T-helper 22 cell (primary cell): Measurements from ENCODE around the gene UBAC2.

Source experiments
- DNase-seq: peaks from one replicate; pipeline ENCODE4 v3.0.0-alpha.2; 2020; ENCODE audit warnings: low read depth

Gene UBAC2

DNA sequence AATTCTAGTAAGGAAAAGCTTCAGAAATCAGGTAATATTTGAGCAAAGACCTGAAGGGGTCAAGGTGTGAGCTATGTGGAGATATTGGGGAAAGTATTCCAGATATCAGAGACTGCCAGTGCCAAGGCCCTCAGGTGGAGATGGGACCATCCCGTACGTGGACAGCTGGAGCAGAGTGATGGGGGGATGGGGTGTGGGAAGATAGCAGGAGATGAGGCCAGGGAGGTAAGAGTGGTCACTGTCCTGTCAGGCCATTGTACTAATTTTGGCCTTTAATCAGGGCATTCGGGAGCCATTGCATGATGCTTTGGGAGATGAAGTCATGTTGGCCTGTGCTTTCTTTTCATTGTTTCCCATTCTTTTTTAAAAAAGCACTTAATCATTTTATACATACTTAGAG is 70.6 kb downstream of the UBAC2 start:
- no peak for DNase-seq

DNA sequence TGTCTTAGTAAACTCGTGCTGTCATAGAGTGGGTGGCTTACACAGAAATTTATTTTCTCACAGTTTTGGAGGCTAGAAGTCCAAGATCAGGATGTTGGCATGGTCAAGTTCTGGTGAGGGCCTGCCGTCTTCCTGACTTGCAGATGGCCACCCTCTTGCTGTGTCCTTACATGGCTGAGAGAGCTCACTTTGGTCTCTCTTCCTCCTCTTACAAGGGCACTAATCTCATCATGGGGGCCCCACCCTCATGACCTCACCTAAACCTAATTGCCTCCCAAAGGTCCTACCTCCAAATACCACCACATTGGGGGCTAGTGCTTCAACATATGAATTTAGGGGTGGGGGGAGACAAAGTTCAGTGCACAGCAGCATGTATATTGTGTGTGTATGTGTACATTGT is 71.8 kb downstream of the UBAC2 start:
- no peak for DNase-seq

DNA sequence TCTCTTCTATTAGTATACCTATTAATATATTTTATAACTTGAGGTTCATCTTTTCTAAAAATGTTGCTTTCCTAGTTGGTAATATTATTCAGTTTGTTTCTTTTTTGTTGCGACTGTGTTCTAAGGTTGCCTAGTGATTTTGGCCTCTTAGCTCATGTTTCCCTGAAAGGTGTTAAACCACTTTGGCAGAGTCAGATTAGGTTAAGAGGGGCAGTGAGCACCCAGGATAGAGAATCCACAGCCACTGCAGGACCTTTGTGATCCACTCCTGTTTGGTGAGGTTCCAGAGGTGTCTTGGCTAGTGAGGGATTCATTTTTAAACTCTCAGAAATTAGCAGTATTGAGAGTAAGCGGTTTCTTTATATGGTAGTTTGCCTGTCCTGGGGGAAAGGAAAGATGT is 72.5 kb downstream of the UBAC2 start:
- DNase-seq: no peak

DNA sequence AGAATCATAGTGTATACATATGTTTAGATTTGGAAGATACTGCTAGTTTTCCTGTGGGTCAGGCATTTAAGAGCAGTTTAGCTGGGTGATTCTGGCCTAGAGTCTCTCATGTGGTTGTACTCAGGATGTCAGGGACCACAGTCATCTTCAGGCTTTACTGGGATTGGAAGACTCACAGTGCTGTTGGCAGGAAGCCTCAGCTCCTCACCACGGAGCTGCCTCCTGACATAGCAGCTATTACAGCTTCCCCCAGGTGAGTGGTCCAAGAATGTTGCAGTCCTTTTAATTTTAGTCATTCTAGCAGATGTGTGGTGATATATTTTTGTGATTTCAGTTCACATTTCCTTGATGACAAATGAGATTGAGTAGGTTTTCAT is 74.4 kb downstream of the UBAC2 start:
- DNase-seq: peak; percentile 33

DNA sequence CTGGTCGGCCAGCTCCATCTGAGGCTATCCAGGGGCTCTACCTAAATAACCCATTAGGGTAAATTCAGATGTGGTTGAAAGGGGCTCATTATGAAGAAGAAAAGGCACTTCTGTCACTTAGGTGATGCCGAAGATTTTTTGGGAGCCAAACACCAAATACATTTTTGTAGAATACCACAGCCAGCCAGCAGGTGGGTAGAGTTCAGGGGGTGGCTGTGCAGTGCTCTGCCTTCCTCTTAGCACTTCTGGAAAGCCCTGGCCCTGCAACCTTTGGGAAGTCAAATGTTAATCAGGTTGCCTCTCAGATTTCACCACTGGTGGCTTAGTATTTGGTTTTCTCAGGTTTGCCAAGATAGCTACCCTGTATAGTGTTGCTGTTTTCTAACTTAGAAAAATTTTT is 76.1 kb downstream of the UBAC2 start:
- no peak for DNase-seq

DNA sequence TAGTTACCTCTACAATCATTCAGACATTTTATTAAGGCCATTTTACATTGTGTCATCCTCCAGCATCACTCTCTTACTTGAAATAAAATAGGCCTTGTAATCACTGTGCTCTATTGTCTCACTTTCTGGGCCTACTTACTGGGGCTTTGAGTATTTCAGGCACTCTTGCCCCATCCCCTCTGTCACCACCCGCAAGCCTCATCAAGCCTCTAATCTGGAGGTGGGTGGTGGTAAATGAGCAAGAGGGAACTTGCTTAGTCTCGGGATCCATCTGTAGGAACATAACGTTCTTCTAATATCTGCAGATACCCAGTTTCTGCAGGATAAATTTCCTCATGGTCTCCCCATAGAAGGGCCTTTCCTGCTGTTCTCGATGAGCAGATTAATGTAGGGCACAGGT is 77.0 kb downstream of the UBAC2 start:
- DNase-seq: no peak

DNA sequence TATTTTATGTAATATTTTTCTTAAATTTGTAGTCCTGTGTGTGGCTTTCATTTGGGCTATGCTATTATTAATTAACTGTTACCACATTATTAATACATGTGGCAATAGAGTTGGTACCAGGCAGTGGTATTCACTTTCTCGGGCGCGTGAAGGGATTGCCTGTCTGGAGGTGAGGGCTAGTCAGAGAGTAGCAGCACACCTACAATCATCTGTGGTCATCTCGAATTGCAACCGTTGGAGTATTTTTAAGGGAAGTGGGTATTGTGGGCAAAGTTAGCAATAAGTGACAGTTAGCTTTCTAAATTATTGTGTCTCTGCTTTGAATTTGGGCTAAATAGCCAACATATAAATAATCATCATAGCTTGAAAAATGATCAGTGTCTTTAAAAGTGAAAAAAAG is 77.5 kb downstream of the UBAC2 start:
- DNase-seq: no peak

DNA sequence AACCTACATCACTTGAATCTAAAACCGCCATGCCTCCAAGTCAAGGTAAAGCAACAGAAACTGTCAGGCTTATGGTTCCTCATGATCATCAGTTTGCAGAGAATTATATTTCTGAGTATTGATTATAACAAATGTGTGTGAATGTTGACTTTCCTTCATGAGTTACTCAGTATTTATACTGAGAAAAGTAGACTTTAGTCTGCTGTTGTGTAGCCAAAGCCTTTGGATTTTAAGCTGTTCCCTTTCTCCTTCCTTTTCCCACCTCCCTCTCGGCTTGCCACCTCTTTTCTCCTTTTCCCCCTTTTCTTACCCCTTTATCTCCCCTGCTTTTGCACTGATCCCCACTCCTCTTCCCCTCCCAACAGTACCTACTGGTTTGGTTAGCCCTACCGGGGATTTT is 78.2 kb downstream of the UBAC2 start:
- no peak for DNase-seq

DNA sequence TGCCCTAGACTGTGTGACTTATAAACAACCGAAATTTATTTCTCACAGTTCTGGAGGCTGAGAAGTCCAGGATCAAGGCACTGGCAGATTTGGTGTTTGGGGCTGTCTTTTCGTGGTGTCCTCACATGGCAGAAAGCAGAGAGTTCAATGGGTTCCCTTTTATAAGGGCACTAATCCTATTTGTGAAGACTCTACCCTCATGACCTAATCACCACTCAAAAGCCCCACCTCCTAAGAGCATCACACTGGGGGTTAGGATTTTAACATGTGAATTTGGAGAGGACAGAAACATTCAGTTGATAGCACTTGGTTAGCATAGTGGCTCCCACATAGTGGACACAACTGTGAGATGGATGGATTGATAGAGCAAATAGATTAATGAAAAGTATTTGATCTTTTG is 79.0 kb downstream of the UBAC2 start:
- no peak for DNase-seq

DNA sequence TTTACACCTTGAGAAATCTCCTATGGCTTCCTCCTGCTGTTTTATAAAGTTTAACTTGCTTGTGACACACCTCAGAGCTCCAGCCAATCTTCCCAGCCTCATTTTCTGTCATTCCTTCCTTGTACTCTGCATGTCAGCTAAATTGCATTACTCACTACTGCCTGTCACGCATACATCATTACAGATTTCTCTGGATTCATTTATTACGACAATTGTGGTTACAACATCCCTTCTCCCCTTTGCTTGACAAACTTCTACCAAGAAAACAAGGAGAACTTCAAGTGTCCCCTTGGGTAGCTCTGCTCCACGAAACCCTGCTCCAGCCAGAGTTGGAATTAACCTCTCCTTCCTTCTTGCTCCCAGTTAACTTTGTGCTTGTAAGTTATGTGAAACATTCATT is 79.5 kb downstream of the UBAC2 start:
- no peak for DNase-seq

DNA sequence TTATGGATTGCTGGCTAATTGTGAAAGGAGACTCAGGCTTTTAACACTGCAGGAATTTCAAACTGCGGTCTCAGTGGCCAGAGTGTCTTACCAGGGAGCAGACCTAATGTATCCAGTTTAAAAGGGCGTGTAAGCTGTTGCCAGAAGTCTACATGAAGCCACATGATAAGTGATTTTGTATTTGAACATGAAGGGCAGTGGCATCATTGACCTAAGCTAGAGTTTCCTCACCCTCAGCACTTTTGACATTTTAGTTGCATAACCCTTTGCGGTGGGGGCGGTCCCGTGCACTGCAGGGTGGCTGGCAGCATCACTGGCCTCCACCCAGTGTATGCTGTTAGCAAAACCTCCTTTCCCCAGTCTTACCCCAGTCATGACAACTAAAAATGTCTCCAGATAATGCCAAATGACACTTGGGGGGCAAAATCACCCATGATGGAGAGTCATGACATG is 81.2 kb downstream of the UBAC2 start:
- peak; percentile 37 for DNase-seq

DNA sequence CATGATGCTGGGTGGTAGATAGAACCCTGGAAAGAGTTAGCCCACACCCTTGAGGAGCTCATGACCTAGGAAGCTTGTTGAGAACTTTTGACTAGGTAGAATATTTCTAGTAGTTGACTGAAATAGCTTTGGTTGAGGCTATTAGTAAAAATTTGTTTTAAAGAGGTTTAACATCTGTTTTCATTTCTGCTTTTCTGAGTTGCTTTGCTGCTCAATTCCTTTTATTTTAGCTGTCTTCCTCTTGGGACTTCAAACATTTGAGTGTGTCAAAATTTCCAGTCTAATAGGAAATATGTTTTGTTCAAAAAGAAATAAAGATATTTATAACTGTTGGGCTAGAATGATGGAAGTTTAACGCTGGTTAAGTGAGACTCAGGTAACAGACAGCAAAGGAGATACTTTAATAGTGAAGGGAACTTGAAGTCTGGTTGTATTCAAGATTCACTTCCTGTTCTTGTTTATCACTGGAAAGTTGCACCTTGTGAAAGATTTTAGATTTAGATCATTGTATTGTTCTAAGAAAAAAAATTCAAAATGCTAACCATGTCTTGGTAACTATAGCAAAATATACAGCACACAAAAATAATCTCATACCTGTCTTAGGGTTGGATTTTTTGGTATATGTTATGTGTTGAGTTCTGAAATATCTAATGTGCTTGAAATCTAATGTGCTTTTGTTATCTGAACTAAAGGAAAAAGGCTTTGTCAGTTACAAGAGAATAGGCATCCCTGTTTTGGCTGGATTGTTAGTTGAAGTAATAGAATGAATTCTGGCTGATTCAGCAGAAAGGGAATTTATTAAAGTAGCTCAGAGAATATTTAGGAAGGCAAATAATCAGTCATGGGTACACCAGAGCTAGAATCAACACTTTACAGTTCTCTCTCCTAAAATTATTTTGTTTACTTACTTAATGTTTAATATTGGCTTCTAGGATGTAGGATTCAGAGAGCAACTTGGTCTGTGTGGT is 81.9 kb downstream of the UBAC2 start:
- DNase-seq: no peak

DNA sequence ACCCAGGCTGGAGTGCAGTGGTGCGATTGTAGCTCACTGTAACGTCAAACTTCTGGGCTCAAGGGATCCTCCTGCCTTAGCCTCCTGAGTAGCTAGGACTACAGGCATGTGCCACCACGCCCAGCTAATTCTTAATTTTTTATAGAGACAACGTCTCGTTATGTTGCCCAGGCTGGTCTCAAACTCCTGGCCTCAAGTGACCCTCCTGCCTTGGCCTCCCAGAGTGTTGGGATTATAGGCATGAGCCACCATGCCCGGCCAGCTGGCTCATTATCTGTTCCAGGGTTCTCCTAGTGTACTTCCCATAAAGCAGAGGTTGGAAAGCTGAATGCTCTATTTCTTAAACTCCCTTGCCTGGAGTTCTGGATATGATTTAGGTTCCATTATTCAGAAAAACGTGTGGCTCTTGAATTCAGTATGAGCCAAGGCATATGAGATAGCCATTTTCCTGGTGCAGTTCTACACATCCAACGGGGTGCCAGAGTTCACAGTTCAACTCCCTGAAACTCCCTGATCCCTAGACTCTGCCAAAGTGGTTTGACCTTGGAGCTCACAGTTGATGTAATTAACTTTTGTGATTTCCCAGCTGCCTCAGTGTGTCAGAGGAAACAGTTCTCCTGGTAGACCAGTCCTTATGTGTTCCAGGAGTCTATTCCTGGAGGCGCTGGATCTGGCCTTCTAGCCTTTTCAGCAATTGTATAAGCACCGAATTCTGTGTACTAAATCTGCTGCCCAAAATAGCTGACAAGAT is 85.0 kb downstream of the UBAC2 start:
- DNase-seq: no peak

DNA sequence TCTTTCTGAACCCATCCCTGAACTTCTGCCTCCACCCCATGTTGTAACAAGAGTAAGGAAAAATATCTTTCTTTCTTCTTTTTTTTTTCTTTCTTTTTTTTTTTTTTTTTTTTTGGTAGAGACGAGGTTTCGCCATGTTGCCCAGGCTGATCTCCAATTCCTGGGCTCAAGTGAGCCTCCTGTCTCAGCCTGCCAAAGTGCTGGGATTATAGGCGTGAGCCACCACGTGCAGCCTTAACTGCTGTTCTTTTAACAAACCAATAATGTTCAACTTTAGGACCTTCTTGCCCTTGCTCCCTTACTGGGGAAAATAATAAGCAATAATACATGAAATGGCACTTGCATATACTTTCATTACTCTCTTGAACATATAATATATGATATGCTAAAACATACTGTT is 86.9 kb downstream of the UBAC2 start:
- no peak for DNase-seq

DNA sequence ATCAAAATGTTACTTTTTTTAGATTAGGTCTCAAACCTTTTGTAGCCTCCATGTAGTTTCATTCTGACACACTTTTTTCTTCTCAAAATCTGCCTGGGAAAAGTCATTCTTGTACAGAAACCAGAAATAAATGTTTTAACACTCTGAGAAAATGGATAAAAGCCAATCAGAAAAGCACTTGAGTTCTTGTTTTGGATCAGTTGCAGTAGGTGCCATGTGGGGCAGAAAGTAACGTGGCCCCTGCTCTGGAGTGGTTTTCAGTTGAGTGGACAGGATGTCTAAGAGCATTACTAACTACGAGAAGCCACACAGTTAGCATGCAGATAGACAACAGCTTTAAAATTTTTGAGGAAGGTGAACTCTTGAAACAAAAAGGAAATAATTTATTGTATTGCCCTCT is 87.4 kb downstream of the UBAC2 start:
- DNase-seq: no peak

DNA sequence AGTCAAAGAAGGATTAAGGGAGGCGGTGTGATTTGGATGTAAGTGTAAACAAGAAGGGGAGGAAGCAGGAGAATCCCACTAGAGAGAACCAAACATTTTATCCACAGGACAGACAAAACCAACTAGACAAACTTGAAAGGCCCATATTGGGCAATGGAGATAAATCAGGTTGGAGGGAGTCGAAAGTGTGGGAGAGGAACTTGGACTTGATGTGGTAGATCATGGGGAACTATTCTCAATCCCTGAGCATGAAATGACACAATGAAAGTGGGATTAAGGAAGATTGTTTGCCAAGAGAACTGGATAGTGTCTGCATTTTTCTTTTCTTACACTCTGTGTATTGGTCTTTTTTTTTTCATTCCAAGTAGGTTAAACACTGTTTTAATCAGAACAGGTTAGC is 88.6 kb downstream of the UBAC2 start:
- no peak for DNase-seq

DNA sequence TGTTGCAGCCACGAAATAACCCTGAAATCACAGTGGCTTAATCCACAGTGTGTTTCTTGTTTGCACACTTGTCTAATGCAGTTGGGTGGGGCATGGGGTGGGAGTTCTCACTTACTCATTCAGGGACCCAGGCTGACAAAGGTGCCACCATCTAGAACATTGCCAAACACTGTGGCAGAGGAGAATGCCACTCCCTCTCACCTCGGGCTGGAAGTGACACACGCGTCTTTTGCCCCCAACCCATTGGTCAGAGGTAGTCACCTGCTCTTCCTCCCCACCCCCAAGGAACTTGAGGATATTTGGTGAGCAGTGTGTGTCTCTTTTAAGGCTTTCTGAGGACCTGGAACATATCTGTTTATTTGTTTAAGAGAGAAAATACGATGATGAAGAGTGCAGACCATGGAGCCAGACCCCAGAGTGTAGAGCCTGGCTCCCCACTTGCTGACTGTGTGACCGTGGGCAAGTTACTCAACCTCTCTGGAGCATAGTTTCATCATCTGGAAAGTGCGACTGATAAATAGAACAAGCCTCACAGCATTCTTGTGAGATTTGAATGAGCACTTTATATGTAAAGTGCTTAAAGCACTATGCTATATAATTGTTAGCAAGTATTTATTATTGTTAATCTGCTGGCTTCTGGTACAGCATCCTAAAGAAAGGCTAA is 89.2 kb downstream of the UBAC2 start:
- DNase-seq: no peak

DNA sequence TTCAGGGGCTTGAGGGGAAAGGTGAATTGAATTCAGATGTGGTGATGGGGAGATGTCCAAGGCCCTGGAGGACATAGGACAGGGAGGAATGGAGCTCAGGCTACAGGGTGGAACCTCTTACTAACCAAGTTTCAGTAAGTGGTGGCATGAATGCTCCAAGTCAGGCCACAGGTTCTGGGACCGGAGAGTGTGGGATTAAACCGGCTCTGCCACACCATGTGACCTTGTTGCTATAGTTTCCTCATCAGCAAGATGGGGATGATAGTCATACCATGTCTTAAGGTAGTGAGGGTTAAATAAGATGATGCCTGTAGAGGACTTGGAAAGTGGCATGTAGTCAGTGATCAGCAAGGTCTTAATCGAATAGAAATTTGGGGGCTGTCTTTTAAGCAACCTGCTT is 90.2 kb downstream of the UBAC2 start:
- DNase-seq: no peak

DNA sequence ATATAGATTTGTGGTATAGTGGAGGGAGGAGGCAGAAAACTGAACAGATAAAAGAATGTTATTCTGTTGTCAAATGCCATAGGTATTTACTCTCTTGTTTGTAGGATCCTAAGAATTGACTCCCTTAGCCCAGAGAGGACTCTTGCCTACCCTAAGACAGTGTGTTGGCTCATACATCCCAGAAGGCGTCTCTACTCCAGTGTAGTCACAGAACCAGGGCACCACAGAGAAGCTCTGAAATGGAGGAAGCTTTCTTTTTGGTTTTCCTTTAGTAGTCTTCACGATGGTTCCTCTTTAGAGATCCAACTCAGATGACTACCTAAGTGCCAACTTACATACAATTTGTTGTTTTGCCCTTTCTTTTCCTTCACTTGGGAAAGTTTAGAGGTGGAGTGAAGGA is 92.5 kb downstream of the UBAC2 start:
- DNase-seq: no peak

DNA sequence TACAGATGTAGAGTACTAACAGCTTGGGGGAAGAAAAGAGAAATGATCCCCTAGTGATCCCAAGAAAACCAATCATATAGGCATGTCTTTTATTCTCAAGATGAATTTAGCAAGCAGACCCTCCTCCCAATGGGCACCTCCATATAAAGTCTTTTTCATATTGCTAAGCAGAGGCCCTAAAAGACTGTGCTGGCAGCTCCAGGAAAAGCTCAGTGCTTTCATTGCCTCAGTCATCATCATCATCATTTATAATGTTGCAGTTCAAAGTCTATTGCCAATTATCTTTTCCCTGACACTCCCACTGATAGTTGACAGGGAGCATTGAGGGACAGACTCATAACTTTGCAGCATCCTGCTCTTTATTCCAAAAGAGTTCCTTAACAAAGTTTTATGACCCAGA is 93.5 kb downstream of the UBAC2 start:
- DNase-seq: no peak

DNA sequence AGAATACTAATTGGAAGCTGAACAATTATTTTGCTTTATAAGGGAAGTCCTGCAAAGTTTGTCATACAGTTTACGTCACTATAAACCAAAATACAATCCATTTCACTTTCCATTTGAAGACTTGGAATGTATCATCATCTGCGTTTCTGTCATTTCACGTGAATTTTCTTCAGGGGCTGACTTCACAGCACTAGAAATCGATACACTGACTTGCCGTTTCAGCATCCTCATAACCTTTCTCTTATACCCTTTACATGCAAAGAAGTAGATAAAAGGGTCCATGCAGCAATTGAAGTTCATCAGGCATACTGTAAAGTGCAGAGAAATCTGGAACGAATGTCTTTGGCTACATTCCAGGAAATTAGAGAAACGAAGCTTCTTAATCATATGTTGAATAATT is 94.3 kb downstream of the UBAC2 start:
- no peak for DNase-seq

DNA sequence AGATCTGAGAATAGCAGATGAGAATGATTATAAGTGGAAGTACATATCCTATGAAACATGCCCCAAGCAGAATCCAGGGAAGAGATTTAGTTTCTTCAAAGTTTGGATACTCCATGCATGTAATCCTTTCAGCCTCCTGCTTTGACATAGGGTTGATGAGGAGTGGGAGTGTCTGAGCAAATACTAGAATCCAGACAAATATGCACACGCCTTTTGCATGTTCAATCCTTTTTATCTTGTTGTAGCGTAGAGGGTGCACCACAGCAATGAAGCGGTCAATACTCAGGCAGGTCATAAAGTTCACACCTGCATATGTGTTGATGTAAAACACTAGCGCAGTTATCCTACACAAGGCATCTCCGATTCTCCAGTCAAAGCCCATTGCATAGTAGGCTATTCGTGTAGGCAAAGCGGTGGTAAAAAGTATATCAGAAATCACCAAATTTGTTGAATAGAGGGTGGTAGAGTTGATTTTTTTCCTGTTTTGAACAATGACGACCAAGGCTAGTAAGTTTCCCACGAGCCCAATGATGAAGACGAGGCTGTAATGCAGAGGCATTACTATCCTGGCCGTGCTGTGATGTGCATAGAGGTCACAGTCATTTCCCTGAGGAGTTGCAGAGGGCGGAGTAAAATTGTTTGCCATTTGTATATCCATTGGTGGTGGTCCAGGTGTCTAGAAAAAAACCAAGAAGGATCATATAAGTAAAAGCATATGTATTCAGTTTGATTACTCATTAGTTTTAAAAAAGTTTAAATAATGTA is 95.0 kb downstream of the UBAC2 start:
- no peak for DNase-seq
